G401.6 (cell line): Measurements from ENCODE around the gene PAM.

ENCODE experiments used
- FAIRE-seq: peaks from 2 replicates; lab custom pipeline; 2012; peaks lifted over from hg19 to GRCh38; lab: Jason Lieb, UNC

PAM gene

DNA sequence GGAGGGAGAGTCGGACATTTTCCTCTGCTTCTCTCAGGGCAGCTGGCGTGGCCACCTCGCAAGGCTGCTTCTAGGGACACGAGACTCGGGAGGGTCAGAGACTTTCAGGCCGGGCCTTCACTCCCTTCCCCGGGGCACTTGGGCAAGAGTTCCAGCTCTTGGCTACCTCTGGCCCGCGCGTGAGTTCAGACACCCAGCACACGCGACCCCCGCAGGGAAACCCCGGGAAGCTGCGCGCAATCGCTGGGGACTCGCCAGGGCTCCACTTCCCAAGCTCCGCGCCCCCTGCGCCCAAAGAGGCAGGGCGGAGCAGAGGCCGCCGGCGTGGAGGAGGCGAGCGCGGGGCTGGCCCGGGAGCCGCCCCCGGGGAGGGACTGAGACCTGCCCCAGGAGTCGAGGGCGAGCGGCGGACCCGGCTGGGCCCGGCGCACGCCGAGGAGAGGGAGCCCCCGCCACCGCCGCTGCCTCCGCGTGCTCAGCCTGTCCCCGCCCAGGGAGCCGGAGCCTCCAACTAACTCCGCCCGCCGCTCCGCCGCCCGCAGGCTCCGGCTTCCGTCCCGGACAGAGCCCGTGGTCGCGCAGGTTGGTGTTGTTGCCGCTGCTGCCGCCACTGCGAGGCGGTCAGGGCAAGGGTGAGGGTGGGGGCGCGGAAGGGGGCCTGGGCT is at the start of gene PAM:
TSS of gene PAM (plus strand) at position 539 of the 665 bp plus-strand sequence. CDS start 110,891 bp downstream, outside the sequence.
- FAIRE-seq = no peak

DNA sequence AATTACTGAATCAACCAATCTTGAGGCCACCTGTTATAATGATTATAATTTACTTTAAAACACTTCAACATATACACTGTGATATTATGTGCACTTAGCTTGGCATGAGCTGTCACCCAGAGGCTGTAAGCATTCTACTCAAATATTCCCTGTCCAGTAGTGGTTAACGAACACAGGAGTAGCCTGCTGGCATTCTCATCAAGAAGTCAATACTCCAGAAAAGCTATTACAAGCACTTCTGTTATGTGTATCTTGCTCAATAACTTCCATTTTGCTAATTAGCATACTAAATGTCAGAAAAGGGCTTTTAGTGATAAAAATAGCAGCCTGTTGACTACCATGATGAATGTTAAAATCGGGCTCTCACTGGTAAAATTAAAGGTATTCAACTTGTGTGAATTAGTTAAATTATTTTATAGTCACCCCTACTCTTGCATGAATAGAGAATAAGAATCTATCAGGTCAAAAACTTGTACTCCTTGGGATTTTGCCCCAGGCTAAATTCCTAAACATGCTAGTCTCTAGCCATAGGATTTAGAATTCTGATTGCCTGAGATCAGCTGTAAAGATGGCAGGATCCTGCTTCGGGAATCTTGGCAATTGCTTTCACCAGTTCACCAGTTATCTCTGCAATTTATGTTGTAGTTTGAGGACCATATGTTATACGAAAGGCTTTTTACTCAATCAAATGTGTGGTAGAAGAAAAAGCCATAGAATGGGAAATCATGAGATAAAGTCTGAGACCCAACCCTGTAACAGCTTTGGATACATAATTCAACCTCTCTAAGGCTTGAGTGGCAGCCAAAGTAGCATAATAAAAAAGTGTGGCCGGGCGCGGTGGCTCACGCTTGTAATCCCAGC is 43.4 kb upstream of the PAM start:
- FAIRE-seq = no peak

DNA sequence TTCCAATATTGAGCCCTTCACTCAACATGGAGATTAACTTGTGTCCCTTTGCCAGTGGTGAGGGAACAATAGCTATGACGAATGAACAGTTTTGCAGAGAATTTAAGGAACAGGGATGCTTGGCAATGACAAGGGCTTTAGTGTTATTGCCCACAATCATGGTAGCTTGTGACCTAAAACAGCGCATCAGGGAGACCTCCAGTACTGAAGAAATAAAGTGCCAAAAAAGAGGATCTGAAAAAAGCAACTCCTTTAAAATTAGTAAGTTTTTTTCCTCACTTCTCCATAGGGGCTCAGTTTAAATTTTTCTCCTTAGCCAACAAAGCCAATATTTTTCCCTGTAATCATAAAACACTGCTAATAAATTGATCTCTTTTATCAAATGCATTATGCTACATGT is 41.8 kb upstream of the PAM start:
- no peak for FAIRE-seq

DNA sequence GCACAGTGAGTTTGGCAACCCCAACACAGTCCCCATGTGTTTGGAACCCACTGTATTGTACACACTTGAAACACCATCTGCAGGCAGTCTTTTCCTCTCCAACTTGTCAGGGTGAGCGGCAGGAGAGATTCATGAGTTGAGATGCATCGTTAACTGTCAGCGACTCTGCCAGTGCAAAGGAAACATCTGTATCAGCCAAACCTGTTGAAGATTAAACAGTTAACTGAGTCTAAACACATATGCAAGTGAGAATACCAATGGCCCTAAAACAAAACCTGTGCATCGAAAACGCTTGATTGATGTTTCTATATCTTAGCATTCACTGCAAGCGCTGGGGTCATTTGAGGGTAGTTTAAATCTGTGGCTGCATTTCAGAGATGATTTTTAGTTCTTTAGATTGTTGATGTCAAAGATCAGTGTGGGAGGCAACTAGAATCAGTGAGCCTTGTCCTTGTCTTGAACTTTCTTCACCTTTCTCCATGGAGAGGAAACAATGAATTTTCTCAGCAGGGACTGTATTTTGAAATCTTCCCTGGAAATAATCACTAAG is 41.3 kb upstream of the PAM start:
- FAIRE-seq = no peak

DNA sequence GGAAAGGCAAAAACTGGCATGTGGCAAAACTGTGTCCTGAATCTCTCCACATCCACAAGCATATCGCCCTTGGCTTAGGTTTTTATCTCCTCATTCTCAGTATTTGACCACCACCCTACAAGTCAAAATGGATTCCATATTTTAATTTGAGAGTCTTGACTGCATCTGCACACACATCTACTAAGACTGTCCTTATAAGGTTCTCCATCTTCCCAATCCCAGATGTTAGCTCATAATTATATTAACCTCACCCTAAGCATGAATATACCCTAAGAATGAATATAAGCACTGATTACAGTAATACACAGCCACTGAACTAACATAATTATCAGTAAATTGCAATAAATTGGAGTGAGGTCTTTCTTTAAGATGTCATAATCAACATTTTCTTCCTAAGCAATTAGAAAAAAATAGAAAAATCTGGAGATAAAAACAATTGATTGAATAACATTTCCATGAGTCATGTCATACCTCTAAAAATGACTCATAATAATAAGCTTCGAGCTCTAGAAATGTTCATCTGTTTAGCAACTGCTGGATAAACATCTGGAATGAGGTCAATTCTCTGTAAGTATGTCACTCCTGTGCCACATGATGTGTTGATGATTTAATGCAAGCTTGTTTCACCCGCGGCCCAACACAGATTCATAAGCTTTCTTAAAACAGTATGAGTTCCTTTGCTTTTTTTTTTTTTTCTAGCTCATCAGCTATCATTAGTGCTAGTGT is 39.9 kb upstream of the PAM start:
- no peak for FAIRE-seq

DNA sequence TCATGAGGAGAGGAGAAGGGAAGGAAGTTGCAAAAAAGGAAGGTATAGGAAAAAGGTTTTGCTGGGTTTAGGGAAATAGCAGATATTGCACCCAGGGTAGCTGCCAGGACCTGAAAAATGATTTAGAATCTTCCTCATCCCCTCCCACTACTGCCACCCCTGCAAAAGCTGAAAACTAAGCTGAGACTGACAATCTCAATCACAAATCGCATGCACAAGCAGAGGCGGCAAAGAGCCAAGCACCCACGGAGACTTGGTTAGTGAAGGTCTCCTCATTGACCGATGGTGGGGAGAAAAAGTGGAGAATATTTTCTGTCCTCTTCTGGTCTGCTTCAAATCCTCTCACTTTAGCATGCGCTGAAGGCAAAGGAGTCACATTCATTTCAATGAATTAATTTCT is 39.1 kb upstream of the PAM start:
- no peak for FAIRE-seq

DNA sequence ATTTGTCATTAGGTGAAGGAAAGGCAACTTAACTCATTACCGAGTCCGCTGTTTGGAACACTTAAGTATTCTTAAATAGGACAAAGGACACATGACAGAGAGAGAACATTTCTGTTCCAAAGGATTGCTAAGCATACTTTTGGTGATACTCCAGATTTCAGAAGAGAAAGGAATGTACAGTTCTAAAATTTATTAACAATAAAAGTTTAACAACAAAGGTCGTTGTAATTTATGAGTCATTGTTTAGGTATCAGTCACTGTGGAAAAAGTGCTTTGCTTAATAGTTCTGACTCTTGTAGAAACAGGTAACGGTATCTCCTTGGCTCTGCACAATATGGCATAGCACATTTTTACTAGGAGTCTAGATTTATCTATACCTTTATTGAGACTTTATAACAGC is 36.3 kb upstream of the PAM start:
- FAIRE-seq = no peak

DNA sequence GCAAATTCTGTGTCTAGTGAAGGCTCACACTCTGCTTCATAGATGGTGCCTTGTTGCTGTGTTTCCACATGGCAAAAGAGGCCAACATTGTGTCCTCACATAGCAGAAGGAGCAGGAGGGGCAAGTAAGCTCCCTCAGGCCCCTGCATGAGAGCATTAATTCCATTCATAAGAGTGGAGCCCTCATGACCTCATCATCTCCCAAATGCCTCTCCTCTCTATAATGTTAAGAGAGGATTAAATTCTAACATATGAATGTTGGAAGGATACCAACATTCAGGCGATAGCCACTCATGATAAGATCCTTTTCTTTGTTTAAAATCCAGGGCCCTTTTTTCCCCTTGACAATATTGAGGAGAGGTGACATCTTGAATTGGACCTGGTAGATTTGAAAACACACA is 35.2 kb upstream of the PAM start:
- no peak for FAIRE-seq

DNA sequence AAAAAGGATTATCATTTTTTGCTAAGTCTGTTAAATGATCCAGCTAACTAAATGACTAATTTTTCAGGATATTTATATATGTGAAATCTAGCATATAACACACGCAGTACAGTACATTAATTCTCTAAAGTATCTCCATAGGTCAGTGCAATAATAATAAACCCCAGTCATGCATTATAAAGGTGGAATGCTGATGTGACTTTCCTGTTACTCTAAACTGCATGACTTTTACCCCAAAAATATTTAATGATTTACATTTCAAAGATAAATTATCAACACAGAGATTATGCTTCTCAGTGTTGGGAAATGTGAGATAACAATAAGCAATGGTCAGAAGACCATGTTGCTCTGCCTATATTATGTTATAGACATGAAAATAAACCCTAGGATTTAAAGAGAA is 34.1 kb upstream of the PAM start:
- FAIRE-seq = no peak

DNA sequence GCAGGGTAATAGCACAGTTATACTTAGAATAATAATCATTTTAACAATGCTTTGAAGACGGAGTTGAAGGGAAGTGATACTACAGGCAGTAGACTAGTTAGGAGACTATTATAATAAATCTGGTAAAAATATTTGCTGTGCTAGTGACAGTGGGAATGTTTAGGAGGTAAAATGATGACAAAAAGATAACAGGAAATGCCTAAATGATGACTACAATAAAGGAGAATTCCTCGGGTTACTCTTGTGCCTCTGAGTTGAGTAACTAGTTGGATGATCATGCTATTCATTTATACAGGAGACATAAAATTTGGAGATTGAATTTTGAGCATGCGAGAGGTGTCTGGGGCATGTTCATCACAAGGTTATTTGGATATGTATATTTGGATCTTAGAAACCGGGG is 32.2 kb upstream of the PAM start:
- FAIRE-seq = no peak

DNA sequence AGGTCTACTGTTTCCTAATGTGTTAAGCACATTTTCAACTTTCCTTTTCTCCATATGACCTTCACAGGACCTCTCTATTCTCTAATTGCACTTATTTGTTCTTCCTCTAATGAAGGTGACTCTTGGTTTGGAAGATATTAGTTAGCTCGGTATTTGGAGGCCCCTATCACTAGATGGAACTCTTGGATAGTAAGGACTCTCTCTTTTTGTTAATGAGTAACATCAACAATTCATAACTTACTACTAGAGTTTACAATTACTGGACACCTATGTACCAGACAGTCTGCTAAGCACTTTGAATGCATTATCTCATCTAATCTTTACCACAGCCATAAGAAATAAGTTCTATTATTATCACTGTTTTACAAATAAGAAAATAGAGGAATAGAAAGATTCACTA is 23.4 kb upstream of the PAM start:
- FAIRE-seq = no peak

DNA sequence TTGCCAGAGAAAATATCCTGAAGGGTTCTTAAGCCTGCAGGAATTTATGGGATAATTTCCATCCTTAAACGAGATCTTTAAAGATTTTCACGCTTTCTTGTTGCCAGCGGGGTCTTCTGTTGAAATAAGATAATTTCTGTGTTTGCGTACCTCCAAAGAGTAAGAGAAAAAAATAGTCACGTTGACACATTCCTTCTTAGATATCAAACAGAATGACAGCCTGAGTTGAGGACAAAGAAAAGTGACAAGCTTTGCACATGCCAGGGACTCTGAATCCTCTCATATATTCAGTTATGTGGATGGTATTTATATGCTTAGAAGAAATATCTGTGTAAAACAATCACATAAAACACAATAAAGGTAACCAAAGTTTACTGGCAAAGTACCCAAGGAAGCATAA is 21.6 kb upstream of the PAM start:
- FAIRE-seq = no peak

DNA sequence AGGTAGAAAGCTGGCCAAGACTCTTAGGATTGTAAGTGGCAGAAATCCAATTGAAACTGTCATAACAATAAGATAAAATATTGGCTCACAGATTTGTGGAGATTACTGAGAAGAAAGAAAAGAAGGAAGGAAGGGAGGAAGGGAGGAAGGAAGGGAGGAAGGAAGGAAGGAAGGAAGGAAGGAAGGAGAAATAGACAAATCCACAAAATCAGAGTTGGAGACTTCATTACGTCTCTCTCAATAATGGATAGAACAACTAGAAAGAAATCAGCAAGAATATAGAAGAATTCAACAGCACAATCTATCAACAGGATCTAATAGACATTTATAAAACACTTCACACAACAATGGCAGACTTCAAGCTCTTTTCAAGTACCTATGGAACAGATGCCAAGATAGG is 17.9 kb upstream of the PAM start:
- FAIRE-seq = no peak

DNA sequence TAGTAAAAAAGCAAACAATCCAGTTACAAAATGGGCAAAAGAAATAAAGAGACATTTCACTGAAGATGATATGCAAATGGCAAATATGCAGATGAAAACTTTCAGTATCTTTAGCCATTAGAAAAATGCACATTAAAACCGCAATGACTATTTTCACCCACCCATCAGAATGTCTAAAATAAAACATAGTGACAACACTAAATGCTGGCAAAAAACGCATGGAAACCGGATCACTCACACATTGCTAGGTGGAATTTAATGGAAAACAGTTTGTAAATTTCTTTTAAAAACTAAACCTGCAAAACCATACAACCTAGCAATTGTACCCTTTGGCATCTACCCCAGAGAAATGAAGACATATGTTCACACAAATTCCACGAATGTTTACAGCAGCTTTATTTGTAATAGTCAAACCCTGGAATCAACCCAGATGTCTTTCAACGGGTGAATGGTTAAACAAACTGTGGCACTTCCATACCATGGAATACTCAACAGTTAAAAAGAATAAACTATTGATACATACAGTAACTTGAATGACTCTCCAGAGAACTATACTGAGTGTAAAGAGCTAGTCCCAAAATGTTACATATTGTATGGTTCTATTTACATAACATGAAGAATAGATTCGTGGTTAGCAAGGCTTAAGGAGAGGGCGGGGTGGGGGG is 17.2 kb upstream of the PAM start:
- FAIRE-seq = no peak

DNA sequence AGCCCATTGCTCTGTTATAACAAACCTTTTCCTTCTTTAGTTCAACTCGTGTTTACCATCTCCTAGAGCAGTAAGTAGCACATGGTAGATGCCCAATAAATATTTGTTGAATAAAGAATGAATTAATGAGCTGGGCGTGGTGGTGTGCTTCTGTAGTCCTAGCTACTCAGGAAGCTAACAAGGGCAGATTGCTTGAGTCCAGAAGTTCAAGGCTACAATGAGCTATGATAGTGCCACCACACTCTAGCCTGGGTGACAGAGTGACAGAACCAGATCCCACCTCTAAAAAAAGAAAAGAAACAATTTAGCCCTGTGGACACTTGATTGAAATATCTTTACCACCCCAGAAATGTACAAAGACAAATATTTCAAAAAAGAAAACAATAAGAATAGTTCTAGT is 14.6 kb upstream of the PAM start:
- no peak for FAIRE-seq

DNA sequence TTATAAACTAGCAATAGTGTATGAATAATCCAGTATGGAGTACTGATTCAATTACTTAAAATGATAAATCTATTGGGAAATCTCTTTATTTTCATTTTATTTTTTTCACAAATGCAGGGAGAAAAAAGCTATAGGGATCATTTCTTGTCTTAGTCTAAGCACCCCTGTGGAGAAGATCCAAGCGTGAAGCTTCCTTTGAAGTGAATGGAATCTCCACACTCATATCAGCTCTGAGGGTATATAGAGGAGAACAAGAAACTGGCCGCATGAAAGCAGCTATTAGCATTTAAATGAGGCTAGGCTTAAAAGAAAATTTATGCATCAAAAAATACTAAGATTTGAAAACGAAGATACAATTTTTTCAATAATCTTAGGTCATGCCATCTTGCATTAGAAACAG is 12.9 kb upstream of the PAM start:
- FAIRE-seq = no peak

DNA sequence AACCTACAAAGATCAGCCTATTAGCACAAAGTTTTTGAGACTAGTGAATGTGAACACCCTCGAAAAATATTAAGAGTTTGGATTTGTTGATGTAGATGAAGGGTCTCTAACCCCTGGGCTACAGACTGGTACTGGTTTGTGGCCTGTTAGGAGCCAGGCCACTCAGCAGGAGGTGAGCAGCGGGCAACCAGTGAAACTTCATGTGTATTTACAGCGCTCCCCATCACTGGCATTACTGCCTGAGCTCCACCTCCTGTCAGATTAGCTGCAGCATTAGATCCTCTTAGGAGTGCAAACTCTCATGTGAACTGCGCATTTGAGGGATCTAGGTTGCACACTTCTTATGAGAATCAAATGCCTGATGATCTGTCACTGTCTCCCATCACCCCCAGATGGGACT is 11.2 kb upstream of the PAM start:
- FAIRE-seq = no peak

DNA sequence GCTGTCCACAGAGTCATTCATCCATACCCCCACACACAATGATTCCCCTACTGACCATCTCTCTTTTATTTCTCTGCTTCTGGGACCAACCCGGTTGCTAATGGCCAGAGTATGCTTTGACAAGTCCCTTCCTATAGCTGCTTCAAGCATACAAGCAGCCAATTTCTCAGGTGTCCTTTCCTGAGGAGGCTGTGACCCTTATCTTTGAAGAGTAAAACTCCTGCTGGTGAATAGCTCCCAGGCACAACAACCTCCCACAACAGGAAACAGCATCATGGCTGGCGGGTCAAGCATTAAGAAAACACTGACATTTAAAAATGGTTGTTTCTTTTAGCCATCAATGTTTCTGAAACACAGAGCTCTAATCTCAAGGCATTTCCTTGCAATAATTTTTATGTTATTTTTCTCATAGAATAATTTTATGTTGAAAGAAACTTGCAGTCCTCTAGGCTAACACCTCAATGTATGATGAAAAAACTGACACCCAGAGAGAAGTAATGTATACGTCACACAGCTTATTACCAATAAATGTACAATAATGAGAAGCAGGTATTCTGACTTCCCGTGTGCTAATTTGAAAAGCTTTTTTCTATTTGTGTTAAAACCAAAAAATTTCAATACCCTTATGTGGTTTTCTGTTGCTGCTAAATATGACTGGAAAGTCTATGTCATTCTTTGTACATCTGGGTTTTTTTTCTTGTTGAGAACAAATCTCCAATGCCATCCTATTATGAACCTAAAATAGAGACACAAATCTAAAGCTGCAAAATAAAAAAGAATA is 7.5 kb upstream of the PAM start:
- FAIRE-seq = no peak

DNA sequence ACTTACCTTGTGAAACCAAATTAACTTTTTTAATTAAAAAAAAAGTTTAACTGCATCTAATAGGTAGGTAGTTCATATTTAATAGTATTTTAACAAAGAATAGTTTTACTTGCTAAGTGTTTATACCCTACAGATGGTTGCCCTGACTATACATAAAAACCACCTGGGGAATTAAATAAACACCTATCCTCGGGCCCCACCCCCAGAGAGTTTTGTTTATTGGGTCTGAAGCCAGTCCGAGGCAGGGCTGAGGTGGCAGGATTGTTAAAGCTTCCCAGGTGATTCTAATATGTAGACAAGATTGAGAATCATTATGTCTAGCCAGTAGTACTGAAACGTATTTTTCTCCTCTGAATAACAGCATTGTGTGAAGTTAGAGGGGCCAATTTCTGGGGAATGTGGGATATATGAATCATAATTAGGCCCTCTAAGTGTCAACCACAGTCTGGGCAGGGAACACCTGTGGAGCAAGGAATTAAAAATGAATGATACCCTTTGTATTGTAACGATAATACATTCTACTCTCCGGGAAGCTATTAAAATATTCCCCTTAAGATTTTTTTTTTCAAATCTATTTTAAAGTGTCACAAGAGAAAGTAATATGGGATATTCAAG is 5.6 kb upstream of the PAM start:
- no peak for FAIRE-seq

DNA sequence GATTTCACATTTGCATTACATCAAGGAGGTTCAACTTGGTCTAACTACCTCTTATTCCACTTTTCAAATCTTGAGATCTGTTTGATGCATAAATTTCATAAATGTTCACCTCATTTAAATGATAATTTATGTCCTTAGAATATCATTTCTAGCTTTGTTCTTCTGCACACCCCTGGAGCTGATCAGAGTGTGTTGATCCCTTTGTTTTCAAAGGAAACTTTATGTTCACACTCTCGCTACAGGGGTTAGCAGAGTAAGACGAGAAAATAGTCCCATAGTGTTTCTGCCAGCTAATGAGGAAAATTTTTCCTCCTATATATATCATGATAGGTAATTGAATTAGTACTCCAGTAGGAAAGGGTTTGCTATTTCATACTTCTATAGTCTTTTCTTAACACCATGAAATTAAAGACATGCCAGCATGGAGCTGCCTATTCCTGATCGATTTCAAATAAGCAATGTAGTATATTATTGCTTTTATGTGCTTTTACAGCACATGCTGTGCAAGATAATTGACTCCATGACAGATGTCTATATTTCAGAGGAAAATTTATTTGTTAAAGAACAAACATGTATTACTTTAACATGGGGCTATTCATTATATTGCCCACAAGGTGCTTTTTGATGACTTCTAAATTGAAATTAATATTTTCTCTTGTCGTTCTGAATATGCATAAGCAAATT is 4.8 kb upstream of the PAM start:
- FAIRE-seq = no peak
